CD4-positive, alpha-beta T cell treated with Interleukin-17A for 1 hour (primary cell): ENCODE results near the gene DOCK1.
"Not testable (repeated sequence)": the region's sequence is repeated elsewhere in the genome, so short reads cannot be mapped to it uniquely, and the experiment has no call there.

Experiments
- DNase-seq: peaks from one replicate; pipeline ENCODE4 v3.0.0-alpha.2; 2020

Gene DOCK1

DNA sequence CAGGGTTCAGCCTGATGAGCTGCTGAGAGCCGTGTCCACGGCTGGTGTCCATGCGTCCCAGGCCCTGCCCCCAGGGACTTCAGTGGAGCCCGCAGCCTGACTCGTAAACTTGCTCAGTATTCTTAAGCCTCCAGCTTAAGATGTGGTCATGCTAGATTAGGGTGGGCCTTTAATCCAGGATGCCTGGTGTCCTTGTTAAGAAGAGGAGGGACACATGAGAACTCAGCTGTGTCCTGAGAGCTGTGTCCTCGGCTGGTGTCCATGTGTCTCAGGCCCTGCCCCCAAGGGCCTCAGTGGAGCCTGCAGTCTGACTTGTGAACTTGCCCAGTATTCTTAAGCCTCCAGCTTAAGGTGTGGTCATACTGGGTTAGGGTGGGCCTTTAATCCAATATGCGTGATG, 23.0 kb downstream of the DOCK1 start:
- DNase-seq, result no peak

DNA sequence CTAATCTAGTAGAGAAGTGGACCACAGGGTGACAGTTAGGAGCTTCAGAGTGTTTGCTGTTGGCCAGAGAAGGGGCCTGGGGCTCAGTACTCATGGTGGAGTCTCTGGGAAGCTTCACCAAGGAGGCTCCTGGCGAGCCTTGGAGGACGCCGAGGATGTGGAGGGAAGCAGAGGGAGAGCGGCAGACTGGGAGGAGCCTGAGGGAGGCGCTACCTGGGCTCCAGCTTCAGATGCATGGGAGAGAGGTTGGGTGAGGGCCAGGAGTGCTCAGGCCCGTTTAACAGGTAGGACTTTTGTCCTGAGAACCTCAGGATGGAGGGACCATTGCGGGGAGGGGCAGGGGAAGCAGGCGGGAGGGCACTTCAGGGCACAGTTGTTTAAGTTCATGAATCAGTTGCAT, 24.2 kb downstream of the DOCK1 start:
- no peak for DNase-seq

DNA sequence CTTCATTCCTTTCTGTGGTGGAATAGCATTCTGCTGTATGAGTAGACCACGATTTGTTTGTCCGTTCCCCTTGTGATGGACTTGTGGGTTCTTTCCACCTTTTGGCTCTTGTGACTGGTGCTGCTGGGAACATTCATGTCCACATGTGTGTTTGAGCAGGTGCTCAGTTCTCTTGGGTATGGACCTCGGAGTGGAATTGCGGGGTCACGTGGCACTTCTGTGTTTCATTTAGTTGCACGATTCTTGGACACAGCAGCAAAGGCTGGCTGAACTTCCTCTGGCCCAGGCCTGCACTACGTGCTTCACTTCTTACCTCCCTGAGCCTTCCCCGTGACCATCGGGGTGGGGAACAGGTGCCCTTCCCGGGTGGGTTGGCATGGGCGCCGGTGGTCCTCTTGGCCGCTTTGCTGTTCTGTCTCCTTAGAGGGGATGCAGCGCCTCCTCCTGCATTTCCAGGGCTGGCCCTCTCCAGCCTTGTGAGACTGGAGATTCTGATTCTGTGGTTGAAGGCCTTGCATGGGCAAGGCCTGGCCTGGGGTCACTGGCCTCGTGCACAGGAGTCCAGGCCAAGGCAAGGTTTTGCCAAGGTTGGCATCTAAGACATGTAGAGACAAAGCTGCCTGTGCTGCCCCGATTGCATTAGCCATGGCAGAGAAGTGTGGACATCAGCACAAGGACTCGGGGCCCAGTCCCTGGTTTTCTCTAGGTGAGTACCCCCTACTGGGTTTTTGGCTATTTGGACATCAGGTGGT, 25.1 kb downstream of the DOCK1 start:
- no peak for DNase-seq

DNA sequence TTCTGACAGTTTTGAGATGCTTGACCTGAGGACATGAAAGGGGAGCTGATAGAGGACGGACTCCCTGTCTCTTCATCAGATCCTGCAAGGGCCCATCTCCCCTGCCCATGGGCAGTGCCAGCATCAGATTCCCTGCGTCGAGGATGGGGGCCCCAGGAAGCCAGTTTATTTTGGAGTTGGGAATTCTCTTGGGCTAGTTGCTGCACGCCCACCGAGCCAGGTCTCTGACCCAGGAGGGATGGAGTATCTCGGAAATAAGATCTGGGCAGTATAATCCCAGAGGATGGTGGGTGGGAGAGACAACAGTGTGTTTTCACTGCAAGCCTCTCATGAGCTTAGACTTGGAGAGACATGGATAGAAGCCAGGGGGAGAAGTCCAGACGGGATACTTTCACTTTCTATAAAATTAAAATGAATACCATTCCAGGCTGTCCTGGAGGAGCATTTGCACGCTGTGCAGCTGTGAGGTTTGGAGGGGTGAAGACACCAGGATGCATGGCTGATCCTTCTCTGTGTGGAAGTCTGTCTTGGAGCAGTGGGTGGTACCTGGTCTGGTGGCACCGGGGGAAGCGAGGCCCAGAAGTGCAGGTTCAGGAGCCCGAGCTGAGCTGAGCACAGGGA, 25.8 kb downstream of the DOCK1 start:
- no peak for DNase-seq

DNA sequence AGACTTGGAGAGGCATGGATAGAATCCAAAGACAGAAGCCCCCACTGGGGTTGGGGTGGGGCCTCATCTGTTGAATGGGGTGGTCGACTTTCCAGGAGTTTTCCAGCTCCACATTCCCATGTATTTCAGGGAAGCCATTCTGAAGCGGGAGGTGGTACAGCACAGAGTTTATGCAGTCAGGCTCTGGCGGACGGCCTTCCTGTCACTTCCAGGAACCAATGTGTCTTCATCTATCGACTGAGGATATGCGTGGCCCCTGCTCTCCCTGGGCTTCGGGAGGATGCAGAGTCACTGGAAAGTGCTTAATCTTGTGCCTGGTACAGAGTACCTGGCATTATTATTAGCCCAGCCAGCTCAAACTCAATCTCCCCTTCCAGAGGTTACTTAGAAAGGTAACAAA, 26.3 kb downstream of the DOCK1 start:
- DNase-seq, result no peak

DNA sequence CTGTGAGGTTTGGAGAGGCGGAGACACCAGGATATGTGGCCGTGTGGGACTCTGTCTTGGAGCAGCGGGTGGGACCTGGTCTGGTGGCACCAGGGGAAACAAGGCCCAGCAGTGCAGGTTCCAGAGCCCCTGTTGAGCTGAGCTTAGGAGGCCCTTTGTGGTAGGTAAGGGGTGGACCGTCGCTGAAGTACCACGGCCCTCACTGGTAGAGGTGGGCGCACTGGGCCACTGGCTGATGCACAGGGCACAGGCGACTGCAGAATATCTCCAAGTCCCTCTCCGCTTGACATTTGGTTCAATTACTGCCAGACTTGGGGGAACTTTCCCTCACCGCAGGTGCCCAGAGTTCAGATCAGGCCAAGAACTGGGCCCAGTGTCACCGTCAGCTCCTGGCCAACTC, 27.3 kb downstream of the DOCK1 start:
- no peak for DNase-seq

DNA sequence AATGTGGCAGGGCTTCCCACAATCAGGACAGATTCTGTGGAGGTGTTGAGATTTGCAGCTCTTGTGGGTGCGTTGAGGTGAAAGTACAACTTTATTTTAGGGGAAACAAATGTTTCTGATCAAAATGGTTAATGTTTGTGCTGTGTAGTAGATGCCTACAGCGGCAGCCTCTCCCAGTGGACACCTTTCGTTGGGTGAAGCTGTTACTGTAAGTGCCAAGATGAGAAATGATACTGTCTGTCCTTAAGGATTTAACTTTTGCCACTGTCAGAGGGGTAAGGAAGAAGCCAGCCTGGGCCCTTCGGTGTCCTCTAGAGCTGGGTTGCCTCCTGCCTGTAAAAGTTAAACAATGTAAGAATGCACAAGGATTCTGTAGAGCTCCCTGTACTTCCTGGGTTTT, 27.9 kb downstream of the DOCK1 start:
- DNase-seq, result no peak

DNA sequence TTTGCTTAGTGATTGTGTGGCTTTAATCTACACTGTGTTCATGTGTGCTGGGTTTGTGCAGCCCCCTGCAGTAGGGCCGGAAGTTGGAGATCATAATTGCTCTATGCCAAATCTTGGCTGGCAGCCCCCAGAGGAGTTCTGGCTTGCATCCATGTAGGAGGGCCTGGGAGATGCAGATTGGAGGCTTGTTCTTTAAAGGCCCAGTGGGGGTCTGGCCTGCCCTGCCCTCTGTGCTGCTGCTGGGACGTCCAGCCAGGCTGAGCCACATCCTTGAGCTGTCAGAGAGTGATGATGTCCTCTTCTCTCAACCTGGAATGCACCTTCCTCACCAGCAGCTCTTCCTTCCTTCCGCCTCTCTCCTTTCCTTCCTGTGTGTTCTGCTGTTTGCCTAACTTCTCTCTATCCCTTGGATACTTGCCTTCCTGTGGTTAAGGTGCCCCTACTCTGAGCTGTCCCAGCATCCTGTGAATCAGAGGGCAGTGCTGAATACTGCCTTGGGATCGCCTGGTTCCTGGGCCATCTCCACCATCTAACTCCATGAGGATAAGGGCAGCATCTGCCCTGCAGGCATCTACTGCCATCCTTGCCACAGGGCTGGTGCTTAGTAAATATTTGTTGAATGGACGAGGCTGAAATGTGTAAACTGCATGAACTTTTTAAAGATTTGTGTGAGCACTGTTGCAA, 30.2 kb downstream of the DOCK1 start:
- no peak for DNase-seq

DNA sequence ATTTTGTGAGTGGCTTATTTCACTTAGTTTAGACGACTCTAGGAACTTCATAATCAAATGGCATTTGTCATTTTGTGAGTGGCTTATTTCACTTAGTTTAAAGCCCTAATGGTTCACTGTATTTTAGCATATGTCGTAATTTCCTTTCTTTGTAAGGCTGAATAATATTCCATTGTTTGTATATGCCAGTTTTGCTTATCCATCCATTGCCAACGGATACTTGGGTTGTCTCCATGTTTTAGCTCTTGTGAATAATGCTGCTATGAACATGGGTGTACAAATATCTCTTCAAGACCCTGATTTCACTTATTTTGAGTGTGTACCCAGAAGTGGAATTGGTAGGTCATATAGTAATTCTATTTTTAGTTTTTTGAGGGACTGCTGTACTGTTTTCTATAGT, 31.8 kb downstream of the DOCK1 start:
- DNase-seq, result no peak

DNA sequence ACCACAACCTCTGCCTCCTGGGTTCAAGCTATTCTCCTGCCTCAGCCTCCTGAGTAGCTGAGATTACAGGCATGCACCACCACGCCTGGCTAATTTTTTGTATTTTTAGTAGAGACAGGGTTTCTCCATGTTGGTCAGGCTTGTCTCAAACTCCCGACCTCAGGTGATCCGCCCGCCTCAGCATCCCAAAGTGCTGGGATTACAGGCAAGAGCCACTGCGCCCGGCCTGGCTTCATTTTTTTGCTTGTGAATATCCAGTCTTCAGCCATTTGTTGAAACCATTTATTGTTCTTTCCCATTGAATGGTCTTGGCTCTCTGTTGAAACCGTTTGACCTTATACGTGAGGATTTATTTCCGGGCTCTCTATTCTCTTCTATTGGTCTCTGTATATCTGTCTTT, 32.9 kb downstream of the DOCK1 start:
- DNase-seq, result not testable (repeated sequence)

DNA sequence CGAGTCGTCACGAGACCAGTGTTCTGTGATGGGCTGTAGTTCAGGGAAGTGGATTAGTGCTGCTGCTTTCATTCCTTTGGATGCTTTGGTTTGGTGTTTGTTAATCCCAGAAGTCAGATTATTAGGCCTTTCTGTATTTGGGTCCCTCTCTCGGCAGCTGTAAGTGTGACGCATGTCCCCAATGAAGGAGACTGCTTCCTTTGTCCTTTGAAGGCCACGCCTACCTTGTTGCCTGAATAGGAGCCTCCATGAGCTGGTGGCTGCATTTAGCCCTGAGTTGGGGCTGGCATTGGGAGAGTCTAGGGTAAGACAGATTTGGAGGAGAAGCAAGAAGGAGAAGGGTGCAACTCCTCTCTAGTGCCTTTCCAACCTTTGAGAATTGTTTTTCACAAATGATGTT, 34.5 kb downstream of the DOCK1 start:
- no peak for DNase-seq

DNA sequence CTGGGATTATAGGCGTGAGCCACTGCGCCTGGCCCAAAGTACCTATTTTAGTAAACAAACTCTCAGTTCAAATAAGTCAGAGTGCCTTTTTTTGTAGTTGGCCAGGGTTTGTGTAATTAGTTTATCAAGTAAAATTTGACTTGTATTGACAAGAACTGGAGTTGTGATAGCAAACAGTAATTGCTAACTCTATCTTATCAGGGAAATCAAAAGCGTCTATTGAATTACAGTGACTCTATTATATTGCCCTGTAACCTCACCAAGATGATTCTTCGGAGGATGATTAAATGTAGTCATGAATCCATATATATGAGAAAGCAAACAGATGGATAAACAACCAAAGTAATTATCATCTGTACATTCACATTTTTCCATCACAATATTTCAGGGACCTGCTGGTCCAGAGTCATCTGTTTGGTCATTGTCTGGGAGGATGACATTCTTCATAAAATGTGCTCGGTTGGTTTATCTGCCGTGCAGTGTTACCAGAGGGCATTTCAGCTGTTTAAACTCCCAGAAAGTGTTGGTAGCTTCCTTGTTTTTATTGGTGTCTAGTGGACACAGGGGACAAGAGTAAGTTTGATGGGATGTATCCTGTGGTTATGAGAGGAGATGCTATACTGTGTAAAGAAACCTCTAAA, 35.6 kb downstream of the DOCK1 start:
- DNase-seq, result no peak

DNA sequence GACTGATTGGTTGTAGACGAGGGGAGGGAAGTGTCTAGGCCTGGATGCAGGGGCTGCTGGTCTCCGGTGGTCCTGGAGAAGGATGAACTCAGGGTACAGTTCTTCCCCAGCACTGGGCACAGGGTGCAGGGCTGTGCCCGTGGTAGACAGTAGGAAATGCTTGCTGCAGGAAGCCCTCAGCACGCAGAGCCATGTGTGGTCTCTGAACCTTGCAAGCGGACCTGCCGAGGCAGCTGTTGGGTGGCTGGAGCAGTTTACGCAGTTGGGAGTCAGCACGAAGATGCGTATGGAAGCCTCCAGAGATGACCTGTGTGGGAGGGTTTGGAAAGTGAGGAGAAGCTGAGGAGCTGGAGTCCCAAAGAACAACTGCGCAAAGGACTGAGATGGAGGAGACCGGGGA, 39.0 kb downstream of the DOCK1 start:
- DNase-seq, result no peak

DNA sequence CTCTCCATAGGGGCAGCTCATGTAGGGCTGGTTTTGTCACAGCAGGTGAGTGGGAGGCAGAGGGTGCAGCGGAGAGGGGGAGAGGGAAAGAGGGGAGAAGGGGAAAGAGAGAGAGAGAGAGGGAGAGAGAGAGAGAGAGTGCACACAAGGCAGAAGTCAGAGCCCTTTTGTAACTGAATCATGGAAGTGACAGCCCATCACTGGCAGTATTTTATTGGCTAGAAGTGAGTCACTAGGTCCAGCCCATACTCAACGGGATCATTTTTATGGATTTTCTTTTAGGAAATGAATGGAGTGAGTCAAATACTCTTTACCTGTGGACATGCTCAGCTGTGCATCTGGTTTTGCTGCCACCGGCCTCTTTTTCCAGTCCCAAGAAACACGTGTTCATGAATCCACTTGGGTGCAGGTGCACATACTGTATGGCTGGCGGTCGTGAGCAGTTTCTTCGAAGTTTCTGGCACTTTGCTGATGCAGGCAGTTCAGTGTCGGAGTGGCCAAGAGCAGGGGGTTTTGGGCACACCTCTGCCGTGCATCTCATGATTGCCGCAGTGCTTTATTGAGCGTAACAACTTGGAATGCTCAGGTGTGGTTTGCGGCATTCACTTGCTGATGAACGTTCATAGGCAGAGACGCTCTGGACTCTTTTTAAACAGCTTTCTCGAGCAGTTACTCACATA, 40.3 kb downstream of the DOCK1 start:
- DNase-seq, result no peak

DNA sequence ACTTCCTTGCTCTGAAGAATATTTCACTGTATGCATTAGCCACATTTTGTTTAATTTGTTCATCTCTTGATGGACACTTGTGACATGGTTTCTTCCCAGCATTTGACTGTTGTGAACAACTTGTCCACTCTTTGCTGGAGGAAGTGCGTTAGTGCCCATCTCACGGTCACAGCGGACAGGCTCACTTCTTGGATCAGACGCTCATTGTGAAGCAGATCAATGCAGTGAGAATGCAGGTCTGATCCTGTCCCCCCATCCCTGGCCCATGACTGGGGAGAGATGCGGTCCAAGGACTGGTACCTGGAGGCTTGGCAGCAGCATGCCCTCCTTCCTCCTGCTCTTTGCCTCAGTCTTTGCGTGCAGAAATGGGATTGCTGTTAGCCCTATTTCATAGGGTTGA, 41.5 kb downstream of the DOCK1 start:
- DNase-seq, result no peak

DNA sequence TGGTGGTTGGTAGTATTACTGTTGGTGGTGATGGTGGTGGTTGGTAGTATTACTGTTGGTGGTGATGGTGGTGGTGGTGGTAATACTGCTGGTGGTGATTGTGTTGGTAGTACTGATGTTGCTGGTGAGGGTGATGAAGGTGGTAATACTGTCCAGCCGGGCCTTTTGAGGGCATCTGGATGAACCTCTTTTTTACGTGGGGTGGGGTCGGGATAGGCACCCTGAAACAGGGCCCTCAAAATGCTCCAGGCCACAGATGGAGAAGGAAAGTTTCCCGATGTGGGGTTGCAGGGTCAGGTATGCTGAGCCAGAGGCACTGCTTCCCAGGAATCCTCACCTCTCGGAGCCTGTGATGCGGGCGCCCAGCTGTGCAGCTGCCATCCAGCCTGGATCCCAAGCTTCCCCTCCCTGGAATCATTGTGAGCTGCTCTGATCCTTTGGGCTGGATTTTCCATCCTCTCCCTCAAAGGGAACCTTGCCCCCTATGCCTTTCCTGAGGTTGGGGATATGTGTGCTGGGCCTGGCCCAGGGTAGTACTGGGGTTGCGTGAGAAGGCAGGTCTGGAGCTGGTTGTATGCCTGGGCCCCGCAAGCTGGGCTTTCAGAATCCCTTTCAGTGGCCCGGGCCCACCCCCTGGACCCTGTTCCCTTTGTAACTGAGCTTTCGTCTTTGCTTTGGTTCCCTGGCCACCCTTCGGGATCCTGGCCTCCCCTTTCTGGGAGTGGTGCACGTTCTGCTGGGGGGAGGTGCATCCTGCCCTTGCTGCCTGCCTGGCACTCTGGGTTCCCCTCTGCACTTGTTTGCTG, 43.3 kb downstream of the DOCK1 start:
- no peak for DNase-seq

DNA sequence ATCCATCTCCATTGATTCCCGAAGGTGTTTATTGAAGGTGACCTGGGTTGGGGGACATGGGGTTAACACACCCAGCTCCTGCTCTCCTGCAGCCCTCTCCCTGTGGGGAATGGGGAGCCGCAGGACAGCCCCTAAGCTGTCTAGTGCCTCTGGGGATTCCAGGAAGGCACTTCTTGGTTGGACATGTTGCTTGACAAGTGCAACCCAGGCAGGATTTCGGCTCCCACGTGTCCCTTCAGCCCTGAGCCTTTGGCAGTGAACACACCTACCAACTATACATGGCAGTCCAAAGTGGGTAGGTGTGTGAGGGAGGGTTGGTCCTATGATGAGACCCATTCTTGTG, 43.9 kb downstream of the DOCK1 start:
- no peak for DNase-seq

DNA sequence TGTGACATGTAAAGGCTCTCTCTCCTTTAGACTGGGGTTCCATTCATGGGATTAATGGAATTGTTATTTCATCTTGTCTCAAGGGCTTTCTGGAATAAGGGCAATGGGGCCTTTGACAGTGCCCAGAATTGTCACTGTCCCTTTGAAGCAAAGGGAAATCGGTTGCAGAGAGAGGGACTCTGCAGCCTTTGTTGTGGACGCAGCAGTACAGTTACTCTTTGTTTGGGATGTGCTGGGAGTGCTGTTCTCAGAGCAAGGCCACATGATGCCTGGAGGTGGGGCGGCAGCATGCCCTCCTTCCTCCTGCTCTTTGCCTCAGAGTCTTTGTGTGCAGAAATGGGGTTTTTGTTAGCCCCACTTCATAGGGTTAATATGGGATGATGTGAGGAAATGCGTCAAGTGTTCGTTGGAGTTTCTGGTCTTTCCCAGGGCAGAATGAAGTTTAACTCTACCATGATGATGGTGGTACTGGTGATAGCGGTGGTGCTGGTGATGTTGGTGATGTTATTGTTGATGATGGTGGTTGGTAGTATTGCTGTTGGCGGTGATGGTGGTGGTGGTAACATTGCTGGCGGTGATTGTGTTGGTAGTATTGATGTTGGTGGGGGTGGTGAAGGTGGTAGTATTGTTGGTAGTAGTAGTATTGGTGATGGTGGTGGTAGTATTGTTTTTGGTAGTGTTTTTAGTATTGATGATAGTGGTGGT, 45.3 kb downstream of the DOCK1 start:
- DNase-seq, result no peak

DNA sequence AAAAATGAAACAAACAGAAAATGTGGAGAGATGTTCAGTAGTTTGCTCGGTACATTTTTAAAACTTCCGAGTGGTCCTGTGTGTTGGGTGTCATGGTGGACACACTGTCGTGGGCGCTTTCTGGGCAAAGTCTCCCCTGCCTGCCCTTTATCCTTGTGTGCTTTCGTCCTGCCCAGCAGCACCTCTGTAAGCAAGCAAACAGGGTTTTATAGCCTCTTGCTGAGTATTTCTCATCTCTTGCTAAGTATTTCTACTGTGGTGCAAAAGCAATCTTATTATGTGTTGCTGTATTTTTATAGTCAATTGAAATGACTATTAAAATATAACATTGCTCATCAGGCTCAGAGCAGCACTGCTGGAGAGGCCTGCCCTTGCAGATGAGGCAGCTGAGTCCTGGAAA, 48.7 kb downstream of the DOCK1 start:
- DNase-seq, result no peak

DNA sequence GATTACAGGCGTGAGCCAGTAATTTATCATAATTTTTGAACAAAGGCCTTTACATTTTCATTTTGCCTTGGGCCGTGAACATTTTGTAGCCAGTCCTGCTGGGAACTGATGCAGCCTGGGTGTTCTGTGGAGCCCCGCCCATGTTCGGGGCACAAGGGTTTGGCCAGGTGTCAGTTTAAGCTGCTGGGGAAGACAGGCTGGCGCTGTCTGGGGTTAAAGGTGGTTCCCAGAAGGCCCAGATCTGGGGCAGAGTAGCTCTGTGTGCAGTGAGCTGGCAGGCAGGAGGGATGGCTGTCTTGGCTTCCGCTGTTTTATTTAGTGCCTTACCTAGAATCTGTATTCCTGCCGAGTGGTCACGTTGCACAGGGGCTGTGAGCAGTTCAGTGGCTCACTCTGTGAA, 50.2 kb downstream of the DOCK1 start:
- DNase-seq, result no peak

DNA sequence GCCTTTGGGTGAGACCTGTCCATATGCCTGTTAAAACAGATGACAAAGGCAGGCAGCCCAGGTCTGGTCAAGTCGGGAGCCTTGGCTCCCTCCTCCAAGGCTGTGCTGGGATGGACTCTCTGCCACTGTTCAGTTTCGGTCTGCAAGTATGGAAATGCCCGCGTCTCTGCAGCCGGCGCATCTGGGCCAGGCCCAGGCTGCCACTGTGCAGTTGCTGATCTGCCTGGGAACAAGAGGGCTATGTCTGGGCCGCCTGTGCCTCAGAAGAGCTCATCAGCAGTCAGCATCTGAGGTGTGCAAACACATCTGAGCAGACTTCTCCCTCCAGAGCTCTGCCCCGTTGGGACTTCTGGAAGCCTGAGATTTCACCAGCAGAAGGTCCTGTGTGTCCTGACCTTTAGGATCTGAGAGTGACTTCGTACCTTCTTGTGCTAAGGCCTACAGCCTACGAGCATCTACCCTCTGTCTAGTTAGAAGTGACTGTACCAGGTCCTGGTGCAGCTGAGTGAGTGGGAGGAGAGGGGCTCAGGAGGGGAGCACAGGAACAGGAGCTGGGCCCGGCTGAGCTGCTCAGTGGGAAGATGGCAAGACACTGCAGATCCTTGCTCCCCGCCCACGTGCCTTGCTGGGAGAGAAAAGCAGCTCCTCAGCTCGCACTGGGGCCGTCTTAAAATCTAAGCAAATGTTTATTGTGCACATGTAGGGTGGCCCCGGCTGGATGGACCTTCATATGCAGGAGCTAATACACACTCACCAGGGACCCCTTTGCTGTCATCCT, 50.9 kb downstream of the DOCK1 start:
- DNase-seq, result no peak
